GM19397 (cell line): ENCODE results near the gene USP6NL.
A peak's percentile ranks its signal among the peaks of the same experiment; 100 is the strongest.

Source experiments
- ATAC-seq: cut with Tn5 transposase; IDR thresholded peaks from one replicate; pipeline ENCODE4 v1.9.1; 2021; ENCODE audit warnings: mild to moderate bottlenecking, moderate library complexity; ENCODE audit not compliant: unreplicated experiment

Gene USP6NL

DNA sequence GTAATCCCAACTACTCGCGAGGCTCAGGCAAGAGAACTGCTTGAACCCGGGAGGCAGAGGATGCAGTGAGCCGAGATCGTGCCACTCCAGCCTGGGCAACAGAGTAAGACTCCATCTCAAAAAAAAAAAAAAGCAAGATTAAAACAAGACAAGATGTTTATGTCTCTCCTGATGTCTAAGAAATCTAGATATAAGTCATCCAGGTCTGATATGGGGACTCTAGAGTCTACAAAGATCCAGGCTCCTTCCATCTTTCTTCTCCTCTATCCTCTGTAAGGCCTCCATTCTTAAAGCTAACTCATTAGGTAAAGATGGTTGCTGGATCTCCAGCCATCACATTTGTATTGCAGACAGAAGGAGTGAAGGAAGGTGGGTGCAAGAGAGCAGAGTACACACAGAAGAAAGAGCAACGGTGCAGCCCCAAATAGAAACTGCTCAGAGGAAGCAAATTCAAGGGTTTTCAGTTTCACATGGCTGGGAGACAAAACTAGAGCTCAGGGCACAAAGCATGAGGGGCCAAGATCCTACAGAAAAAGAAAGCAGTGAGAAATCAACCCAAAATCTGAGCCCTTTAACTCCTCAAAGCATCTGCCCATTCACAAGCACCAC is 57.6 kb downstream of the USP6NL start:
- peak; percentile 92 for ATAC-seq

DNA sequence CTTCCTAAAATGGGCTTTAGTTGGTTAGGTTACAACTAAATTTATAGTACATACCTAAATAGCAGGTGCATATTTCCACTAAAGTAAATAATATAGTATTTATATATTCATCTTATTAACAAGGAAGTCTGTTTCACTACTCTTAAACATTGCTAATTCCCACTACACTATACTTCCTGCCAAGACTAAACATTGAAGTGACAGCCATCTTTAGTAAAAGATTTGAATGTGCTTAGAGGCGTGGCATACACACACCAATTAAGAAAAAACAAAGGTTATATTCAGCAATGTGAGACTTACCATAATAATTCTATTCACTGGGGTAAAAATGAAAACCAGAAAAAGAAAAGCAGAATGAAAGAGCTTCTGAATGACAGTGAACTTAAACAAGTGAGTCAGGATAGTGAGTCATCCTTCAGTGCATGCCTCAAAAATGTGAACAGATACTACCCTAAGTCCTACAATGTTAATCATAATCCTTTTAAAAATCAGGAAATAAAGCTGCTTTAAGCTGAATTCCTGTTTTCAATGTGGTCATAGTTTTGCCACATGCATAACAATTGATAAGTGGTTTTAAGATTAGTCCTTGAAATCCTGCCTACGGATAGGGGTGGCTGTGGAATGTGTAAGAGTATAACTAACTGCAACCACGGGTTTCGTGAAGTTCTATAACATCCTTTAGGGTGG is 59.4 kb downstream of the USP6NL start:
- ATAC-seq, result no peak

DNA sequence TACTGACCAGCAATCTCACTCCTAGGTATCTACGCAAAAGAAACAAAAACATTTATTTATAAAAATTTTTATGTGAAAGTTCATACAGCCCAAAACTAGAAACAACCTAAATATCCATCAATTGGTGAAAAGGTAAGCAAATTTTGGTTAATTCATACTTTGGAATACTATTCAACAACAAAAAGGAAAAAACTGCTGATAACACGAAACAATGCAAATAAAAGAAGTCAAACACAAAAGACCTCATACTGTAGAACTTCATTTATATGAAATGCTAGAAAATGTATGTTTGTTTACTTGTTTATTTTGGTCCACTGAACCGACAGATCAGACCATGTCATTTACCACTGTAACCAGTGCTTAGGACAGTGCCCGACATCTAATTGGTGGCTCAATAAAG is 60.3 kb downstream of the USP6NL start:
- ATAC-seq, result no peak

DNA sequence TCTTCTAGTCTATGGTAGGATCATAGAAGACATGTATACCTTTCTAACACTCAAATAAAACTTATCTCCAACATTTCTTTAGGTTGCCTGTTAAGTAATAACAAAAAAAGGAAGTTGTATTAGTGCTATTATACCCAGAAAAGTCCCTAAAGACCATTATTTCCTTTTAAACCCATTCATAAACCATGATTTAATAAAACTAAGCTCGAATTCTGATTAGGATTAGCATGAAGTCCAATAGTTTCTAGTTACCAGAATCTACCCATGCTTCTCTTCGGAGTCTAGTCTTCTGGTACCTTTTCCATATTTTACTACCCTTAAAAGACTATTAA is 62.7 kb downstream of the USP6NL start:
- no peak for ATAC-seq

DNA sequence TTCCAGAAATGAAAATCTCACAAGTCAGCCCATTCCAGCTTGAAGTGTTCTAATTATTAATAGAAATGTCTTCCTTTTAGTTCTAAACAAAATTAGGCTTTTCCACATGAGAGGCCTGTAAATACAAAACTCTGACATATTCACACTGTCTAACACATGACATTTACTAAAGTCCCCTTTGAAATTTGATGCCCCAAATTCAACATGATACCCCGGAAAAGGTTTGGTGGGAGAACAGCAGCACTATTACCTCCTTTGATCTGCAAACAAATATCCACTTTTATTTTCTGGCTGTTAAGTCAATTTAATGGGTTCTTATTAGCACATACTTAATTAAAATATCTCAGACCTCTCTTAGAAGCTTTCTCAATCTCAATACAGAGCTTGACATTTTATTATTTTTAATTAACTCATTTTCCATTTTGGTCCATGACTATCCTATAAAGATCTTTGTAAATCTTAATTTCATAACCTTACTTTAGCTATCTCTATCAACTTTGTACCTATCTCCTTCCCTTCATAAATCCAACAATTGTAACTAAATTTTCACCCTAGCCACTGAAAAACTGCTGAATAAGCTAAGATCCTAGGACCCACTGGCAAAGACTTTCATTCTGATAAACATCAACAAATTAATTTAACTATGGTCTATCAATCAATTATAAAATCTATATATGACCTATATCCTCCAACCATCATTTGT is 63.2 kb downstream of the USP6NL start:
- no peak for ATAC-seq

DNA sequence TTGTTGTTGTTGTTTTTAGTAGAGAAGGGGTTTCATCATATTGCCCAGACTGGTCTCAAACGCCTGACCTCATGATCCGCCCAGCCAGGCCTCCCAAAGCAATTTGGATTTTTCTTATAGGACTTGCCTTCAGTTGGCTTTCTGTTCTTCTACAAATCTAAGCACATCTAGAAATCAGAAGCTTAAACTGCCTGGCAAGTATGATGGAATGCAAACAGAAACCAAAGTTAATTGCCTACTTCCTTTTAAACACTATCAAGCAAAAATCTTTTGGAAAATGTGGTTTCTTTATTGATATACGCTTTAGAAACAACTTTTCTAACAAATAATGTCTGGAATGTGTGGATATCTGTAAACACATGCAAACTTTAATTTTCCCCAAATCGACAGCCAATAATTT is 64.9 kb downstream of the USP6NL start:
- no peak for ATAC-seq

DNA sequence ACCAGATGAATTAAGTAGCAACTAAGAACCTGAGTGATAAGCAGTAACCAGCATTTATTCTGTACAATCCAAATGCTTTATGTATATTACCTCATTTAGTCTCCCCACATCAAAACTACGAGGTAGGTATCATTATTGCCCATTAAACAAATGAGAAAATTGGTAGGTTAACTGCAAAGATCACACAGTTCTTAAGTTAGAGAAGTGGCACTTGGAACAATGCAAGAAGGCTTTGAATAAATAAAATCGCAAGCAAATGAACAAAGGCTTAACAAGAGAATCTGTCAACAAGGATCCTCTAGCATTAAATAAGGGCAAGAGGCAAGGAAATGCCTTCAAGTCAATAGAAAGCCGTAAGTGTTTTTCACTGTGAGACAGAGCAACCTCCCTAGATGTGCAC is 70.2 kb downstream of the USP6NL start:
- no peak for ATAC-seq

DNA sequence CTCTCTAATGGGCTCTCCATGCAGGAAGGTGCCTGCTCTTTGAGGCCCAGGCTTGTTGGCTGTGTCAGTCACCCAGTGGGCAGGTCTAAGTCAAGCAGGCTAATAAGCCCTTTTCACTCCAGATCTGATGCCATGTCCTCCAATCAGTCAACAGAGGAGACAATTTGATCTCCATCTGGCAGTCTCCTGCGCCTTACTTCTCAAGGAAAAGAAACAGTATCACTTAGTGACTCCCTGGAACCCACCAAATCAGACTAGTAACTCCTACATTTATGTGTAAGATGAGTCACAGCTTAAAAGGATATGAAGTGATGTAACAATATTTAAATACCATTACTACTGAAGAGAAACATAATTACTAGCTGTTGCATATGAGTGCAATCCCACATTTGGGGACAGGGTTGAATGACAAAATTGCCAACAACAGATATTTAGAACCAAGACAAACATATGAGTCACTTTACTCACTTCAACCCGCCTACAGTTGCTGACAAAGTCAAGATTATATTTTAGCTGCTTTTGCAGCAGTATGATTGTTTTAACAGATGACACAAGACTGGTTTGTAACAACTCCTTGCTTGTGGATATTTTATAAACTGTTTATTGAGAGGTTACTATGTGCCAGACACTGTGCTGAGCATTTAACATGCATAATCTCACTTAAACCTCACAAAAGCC is 72.1 kb downstream of the USP6NL start:
- no peak for ATAC-seq

DNA sequence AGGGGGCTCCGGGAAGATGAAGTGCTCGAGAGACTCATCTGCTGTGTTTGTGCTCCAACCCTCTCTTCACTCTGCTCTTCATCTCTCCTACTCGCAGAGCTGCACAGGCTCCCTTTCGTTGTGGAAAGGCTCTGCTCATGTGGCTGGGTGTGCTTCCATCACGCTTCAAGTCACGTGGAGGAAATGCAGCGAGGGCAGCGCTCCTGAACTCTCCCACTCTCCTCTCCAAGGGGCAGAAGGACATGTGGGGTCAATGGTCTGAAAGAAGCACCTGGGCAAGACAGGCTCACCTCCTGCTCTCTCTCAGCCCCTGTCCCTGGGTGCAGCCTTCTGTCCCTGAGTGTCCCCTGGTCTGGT is 72.6 kb downstream of the USP6NL start:
- no peak for ATAC-seq

DNA sequence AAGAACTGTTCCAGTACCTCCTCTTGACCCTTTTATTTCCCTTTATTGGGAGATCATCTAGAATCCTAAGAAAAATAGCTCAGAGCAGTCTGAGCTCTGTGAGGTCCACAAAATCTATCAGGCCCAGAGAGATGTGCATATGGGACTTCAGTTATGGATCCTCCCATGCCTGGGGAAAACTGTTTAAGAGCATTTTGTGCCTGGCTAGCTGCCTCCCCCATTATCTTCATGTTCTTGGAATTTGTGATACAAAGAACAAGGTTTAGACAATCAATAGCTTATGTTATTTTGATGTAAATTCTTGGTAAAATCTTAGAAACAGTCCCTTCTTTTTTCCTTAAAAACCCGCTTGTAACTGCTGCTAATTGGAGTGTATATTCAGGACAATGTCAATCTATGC is 75.2 kb downstream of the USP6NL start:
- no peak for ATAC-seq

DNA sequence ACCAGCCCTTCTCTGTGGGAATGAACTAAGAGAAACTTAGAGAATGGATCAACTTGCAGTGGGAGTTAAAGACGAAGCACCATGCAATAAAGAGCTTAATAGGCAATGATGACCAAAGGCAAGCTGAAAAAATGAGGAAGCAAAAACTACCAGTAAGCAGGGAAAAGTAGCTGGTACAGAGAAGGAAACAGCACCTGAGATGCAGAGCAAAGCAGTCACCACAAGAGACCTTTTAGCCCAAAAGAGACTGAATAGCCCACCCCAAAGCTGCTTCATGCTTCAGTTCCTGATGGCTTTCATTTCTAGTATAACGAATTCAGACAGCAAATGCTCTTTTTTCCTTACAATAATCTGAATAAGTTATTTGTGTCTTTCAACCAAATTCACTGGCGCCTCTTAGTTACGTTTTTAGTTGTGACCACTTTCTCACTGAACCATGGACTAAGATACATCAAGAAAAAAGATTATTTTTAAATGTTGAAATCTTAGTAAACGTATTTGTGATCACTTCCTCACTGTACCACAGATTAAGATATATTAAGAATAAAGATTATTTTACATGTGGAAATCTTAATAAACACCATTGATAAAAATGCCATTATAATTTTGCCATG is 76.0 kb downstream of the USP6NL start:
- ATAC-seq, result no peak

DNA sequence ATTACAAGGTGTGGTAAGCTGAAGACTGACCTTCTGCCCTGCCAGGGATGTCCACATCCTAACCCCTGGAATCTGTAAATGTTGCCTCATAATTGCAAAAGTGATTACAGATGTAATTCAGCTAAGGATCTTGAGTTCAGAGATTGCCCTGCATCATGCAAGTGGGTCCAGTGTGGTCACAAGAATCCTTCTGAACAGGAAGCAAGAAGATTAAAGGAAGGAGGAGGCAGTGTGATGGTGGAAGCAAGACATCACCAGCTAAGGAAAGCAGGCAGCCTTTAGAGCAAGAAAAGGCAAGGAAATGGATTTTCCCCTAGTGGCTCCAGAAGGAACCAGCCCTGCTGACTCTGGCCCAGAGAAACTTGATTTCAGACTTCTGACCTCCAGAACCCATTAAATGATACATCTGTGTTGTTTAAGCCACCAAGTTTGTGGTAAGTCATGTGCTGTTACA is 78.1 kb downstream of the USP6NL start:
- ATAC-seq, result no peak

DNA sequence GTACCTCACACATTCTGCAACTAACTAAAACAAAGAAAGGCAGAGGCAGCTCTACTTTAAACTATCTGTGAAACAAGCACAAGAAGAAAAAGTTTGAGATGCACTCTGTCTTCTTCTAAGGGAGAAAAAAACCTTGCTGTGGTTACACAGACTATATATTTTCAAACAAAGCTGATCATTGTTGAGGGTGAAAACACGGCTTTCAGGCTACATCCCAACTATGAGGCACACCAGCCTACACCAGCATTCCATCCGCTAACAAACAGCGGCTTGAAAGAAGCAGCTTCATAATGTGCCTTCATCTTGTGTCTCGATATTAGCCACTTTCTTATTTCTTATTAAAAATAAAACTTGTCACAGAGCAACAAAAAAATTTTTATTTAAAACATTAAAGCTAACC is 79.1 kb downstream of the USP6NL start:
- no peak for ATAC-seq

DNA sequence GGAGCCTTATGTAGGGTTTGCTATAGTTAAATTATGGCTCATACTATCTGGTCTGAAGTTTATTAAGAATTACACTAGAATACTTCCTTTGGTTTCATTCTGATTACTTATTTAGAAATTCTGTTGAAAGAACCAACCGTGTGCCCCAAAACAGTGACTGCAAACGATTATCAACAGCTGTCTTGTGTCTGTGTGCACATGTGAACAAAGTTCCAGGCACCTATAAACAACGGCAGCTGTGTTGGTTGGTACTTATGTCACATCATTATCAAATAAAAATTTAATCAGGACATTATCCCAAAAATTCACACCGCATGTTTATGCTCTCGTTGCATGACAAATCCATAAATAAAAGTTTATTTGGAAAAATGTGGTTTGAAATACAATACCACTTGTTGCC is 80.6 kb downstream of the USP6NL start:
- no peak for ATAC-seq

DNA sequence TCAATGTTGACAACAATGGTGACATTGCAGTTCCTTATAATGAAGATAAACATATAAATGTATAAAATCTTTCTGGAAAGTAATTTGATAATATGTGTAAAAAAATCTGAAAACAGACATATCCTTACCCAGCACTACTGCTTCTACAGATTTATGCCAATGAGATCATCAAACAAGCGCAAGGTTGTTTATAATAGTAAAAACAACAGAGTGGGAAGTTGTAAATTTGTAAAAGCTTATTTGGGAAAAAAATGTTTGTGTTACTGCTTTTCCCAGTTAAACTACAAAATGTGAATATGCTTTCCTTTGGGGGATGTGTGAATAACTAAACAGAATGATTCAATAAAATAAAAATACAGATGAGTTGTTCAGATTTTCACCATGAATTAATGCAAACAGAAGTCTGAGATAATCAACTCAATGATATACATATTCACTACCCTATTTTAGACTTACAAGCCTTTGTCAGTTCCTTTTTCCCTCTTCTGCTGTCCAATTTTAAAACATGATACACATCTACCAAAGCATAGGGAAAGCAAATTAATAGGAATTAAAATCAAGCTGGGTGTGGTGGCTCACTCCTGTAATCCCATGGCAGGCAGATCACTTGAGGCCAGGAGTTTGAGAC is 82.1 kb downstream of the USP6NL start:
- no peak for ATAC-seq

DNA sequence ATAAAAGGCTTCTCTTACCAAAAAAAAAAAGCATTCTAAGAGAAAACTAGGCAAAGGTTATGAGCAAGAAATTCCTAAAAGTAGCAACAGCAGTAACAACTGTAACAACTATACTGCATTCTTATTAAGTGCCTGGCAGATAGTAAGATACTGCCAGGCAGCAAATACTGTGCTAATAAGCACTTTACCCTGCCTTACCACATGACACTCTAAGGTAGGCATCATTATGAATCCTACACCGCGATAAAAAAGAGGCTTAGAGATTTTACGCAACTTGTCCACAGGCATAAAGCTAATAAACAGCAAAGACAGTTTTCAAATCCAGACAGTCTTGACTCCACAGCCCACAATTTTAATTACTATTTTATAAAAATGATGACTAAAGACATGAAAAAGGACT is 83.2 kb downstream of the USP6NL start:
- ATAC-seq, result no peak

DNA sequence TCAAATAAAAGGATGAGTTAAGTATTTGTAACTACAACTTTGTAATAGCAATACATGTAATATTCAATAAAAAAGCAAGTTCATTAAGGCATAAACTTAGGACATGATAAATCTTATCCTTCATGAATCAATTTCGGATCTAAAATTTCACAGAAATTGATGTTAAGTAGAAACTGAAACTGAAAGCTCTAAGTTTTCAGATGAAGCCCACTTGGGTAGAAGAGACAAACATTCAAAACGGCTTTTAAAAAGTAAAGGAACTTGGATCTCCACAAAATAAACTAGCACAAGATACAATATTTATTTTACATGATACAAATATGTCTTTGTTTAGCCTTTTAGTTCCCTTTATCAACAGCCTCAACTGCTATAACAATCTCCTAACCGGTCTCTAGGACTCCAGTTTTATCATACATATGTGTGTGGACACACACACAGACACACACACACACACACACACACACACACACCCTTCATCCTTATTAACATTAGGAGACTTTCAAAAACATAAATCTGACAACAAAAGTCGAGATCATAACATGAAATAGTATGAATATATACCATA is 83.7 kb downstream of the USP6NL start:
- no peak for ATAC-seq

DNA sequence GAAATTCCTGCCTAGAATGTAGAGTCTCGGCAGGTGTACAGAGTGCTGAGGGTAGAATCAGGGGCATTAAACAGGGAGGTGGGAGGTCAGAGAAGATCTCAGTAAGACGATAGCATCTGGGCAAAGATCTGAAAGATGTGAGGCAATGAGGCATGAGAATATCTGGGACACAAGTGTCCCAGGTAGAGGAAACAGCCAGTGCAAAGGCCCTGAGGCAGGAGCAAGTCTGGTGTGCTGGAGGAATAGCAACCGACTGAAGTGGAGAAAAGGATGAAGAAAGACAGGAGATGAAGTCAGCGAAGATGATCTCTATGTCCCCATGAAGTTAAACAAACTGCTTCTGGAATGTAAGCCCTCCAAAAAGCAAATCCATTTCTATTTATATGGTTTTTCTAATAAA is 84.4 kb downstream of the USP6NL start:
- no peak for ATAC-seq

DNA sequence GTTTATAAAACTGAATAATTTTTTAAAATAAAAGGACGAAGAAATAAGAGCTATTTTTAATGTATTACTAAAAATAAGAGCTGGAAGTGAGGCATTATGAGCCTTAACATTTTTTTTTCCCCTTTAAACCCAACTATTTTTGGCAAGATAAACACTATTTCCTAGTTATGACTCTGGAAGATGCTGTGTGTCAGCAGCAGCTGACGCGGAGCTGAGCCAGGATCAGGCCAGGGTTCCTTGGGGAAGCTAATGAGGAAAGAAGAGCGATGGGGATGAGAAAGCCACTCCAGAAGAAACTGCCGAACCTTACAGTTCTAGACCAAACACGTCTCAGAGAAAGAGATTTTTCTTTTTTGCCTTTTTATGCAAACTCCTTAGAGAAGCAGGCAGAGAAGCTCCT is 85.9 kb downstream of the USP6NL start:
- ATAC-seq, result no peak

DNA sequence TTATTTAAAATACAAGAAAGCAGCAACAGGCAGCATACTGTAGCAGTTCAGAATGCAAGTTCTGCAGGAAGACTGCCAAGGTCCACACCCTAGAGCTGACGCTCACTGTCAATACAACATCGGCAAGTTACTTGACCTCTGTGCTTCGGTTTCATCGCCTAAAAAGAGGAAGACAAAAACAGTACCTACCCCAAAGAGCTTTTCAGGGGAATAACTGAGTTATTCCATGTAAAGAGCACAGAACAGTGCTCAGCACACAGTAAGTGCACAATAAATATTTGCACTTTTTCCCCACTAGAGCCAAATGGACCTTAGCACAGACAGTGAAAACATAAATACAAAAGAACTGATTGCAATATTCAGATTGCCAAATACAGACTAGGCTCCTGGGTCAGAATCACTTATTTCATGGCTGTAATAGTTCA is 88.6 kb downstream of the USP6NL start:
- ATAC-seq, result no peak

DNA sequence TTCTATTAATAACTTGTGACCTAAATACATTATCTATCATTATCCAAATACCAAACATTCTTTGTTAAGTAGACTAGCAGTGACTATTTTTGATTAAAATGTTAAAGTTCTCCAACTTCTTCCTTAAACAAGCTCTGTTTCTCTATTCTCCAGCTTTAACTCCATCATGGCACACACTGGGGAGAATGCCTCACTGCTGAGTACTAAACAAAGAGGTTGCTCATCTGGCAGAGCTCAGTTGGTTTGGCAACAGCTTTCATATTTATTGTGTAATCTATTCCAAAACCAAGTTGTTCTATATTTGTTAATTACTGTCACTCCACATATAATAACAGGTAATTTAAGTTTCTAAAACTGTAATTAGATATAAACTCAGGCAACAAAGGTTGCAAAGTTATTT is 89.6 kb downstream of the USP6NL start:
- no peak for ATAC-seq
